SU-DHL-6 (cell line): ENCODE data around the gene FSTL4.

Experiments
- EZH2phosphoT487 ChIP-seq: fragments of 200-600 bp; sonication (generic), shearing (Covaris generic); conservative IDR thresholded peaks from 2 replicates; pipeline ENCODE4 v1.6.1; 2018; ENCODE audit warnings: mild to moderate bottlenecking, antibody characterized with exemption, low read length, moderate library complexity, mixed read lengths
- TF ChIP-seq, protein P1 (sequence below): fragments of 200-600 bp; sonication (generic); IDR thresholded peaks from one replicate; pipeline ENCODE4 v1.5.1; 2017; ENCODE audit warnings: antibody characterized with exemption, mild to moderate bottlenecking, low read length, moderate library complexity; ENCODE audit not compliant: insufficient read depth, poor library complexity, severe bottlenecking

DNA sequence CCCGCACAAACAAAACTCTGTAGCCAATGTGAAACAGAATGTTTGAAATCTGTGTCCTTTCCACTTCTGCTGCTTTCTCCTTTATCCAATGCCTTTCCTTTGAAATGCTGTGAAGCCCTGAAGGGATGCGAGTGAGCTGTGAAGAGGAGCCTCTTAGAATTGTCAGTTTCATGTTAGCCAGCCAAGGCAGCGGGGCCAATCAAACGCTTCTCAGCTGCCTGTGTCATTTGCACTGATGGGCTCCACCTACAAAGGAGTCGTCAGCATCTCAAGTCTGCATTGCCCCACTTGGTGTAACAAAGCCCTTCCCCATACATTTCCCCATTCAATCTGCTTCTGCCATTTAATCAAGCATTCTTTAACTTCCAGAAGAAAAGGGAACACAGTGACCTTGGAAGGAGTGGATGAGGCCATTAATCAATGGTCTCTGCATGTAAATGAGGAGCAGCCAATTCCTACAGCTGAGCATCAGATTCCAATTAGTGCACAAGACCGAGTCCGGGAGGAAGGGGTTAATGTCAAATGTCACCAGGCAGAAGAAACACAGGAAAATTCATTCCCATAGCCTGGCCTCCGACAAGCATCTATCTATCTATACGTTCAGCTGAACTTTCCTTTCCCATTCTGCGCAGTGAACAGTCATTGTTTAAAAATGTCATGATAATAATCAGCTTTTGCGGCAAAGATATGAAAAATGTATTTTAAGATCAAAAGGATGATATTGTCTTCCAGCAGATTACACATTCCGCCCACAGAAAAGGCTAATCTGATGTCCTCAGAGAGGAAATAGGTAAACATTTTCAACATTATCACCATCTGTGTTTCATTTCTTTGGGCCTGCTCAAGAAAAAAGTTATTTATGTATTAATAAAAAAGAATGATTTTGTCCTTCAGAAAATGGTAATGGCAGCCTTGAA lies 154.6 kb downstream of the FSTL4 start:
- TF ChIP-seq, protein P1, sequence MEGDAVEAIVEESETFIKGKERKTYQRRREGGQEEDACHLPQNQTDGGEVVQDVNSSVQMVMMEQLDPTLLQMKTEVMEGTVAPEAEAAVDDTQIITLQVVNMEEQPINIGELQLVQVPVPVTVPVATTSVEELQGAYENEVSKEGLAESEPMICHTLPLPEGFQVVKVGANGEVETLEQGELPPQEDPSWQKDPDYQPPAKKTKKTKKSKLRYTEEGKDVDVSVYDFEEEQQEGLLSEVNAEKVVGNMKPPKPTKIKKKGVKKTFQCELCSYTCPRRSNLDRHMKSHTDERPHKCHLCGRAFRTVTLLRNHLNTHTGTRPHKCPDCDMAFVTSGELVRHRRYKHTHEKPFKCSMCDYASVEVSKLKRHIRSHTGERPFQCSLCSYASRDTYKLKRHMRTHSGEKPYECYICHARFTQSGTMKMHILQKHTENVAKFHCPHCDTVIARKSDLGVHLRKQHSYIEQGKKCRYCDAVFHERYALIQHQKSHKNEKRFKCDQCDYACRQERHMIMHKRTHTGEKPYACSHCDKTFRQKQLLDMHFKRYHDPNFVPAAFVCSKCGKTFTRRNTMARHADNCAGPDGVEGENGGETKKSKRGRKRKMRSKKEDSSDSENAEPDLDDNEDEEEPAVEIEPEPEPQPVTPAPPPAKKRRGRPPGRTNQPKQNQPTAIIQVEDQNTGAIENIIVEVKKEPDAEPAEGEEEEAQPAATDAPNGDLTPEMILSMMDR: no peak
- TF ChIP-seq EZH2phosphoT487: no peak
